Activated naive CD8-positive, alpha-beta T cell treated with anti-CD3 and anti-CD28 coated beads, Interleukin-2, amount 10 ng/mL, durations not matched to agents 7 days and 5 days (primary cell): Measurements from ENCODE around the gene LRRC28. TPM values are rescaled to one million over a fixed set of nuclear protein-coding genes. Genes with fewer than 3 reads are reported as not detected.

Experiments
- ATAC-seq: fragments of 150-1000 bp; cut with Tn5 transposase; one replicate; pipeline ENCODE4 v1.10.0; 2021; ENCODE audit warnings: low read depth, moderate library complexity
- POLR2A ChIA-PET: fragments of 350-600 bp; sonication (Branson Sonifier 250); formaldehyde crosslinking; loops from one replicate; lab custom pipeline; 2021; ENCODE audit warnings: antibody characterized with exemption; lab: Charles Lee
- DNase-seq: peaks from one replicate; pipeline ENCODE4 v3.0.0; 2021
- H3K27ac Mint-ChIP-seq: one replicate; pipeline ENCODE4 v1.8.0; 2022; ENCODE audit warnings: mild to moderate bottlenecking, mixed read lengths
- H3K27me3 Mint-ChIP-seq: one replicate; pipeline ENCODE4 v1.8.0; 2022; ENCODE audit warnings: mild to moderate bottlenecking, moderate library complexity, mixed read lengths
- H3K36me3 Mint-ChIP-seq: one replicate; pipeline ENCODE4 v1.8.0; 2021; ENCODE audit warnings: mild to moderate bottlenecking, mixed read lengths
- H3K4me1 Mint-ChIP-seq: one replicate; pipeline ENCODE4 v1.8.0; 2021; ENCODE audit warnings: mixed read lengths
- H3K4me3 Mint-ChIP-seq: one replicate; pipeline ENCODE4 v1.8.0; 2022; ENCODE audit warnings: mild to moderate bottlenecking, moderate library complexity, mixed read lengths
- H3K9me3 Mint-ChIP-seq: one replicate; pipeline ENCODE4 v1.8.0; 2021; ENCODE audit warnings: mixed read lengths
- total RNA-seq, 2 experiments: library from RNA; stranded (reverse); gene quantifications; one replicate each; pipeline ENCODE4 v1.2.3, GENCODE V29; 2021

LRRC28 gene
- 10 to 100 TPM; 18.0 to 20.3 TPM for total RNA-seq

DNA sequence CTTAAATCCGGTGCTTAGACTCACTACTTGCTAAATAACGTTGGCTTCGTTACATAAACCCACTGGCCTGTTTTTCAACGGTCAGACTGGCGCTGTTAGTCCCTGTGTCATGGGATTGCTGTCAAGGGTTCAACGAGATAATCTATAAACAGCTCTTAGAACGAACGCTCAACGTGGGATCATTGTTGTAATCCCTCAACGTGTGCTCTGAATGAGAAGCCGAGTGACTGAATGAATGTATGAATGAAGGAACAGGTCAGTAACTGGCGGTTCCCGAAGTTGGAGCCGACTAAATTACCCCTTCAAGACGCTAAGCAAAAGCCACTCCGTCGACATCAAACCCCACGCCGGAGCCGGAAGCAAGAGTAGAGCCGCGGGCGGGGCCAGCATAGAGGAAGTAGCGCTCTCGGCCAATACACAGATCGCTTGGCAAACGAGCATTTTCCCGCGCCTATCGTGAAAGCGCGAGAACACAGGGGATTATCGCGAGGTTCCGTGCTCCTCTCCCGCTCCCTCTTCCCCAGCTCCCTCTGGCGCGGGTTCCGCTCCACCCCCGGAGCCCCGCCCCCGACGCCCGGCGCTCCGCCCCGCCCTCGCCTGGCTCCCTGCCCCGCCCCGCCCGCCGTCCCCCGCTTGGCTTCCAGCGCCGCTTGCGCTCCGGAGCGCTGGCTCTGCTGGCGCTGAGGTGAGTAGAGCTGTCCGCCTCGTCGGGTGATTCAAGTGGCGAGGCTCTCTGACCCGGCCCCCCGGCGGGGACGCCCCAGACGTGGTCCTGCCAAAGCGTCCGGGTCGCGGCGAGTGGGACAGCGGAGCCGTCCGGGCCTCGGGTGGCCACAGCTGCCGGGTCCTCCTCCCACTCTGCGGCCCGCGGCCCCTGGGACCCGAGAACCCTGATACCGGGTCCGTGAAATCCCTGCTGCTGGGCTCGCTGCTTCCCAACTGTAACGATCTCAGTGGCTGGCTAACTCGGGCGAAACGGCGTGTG is at the start of gene LRRC28:
Gene LRRC28 (plus strand): TSS at position 625 of the 985 bp plus-strand sequence. CDS start 4,477 bp downstream, outside the sequence.
- peaks cover 23% of the 10 kb centered on the region for H3K4me1 Mint-ChIP-seq
- DNase-seq = peak; percentile 96
- H3K4me3 Mint-ChIP-seq = peak within 1 kb of the TSS; percentile 89
- peaks cover 2% of the 10 kb centered on the region for H3K27me3 Mint-ChIP-seq
- ATAC-seq = peak; percentile 99
- H3K36me3 Mint-ChIP-seq = peaks cover 2% of the 10 kb centered on the region
- no peaks in the 10 kb centered on the region for H3K9me3 Mint-ChIP-seq
- H3K27ac Mint-ChIP-seq = peak within 1 kb of the TSS; percentile 81
- POLR2A ChIA-PET = interaction anchor here (0.6 to 1.9 kb wide), 6 partner anchors 12 to 482 kb away, joined by 3 to 16 read pairs (median 5); partner anchors contain the start of genes LYSMD4 and MEF2A

DNA sequence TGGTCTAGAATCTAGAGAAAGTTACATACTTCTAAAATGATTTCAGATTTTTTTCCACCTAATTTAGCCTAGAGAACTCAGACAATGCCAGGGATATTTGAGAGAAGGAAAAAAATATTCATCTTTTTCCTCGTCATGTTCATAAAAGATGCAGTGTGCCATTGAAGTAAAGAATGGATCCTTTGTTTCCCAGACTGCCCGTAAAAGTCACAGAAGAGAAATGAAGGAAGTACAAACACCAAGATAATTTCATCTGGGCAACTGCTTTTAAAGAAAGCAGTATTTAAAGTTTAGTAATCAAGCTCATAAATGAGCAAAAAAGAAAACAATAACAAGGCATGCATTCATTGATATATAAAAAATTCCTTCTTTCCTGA is 49.1 kb upstream of the LRRC28 start:
- H3K4me3 Mint-ChIP-seq = no peak overlapping the region
- POLR2A ChIA-PET = no interaction called here
- peaks cover 3% of the 10 kb centered on the region for H3K4me1 Mint-ChIP-seq
- no peaks in the 10 kb centered on the region for H3K9me3 Mint-ChIP-seq
- DNase-seq (no peak), ATAC-seq (no peak)
- no peak overlapping the region for H3K27ac Mint-ChIP-seq
- peaks cover 12% of the 10 kb centered on the region for H3K27me3 Mint-ChIP-seq
- no peaks in the 10 kb centered on the region for H3K36me3 Mint-ChIP-seq

DNA sequence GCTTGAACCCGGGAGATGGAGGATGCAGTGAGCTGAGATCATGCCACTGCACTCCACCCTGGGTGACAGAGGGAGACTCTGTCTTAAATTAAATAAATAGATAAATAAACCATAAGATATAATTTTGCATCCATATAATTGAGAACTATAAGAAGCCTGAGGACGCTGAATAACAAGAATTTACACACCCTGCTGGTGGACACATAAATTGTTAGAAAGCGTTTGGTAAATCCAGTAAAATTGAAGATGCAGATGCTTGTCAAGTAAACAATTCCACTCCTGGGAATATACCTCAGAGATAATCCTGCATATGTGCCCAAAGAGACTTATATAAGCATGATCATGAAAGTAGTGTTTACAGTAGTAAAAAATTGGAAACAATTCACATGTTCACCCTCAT is 43.6 kb upstream of the LRRC28 start:
- H3K9me3 Mint-ChIP-seq = no peaks in the 10 kb centered on the region
- H3K27me3 Mint-ChIP-seq = peaks cover 25% of the 10 kb centered on the region
- no peaks in the 10 kb centered on the region for H3K4me1 Mint-ChIP-seq
- ATAC-seq (no peak), DNase-seq (no peak)
- no peak overlapping the region for H3K27ac Mint-ChIP-seq
- H3K4me3 Mint-ChIP-seq = no peak overlapping the region
- POLR2A ChIA-PET = no interaction called here
- no peaks in the 10 kb centered on the region for H3K36me3 Mint-ChIP-seq

DNA sequence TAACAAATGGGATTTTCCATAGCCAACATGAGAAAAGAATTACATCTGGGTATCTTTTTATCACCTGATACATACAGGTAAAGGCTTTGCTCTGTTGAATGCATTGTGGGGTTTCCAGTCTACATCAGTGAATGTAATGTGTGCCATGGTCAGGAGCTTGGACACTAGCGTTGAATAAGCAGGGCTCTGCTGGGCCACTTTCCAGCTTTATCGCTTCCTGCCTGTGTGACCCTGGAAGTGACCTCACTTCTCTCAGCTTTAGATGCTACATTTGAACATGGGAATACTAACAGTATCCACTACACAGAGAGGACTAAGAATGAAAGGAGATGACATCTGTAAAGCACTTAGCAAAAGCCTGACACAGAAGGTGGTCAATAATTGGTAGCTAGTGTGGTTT is 42.0 kb upstream of the LRRC28 start:
- POLR2A ChIA-PET = no interaction called here
- Mint-ChIP-seq H3K27ac (no peak overlapping the region), H3K4me3 (no peak overlapping the region), H3K36me3 (no peaks in the 10 kb centered on the region), H3K4me1 (no peaks in the 10 kb centered on the region), H3K9me3 (no peaks in the 10 kb centered on the region), H3K27me3 (peaks cover 25% of the 10 kb centered on the region)
- no peak for DNase-seq
- ATAC-seq = no peak

DNA sequence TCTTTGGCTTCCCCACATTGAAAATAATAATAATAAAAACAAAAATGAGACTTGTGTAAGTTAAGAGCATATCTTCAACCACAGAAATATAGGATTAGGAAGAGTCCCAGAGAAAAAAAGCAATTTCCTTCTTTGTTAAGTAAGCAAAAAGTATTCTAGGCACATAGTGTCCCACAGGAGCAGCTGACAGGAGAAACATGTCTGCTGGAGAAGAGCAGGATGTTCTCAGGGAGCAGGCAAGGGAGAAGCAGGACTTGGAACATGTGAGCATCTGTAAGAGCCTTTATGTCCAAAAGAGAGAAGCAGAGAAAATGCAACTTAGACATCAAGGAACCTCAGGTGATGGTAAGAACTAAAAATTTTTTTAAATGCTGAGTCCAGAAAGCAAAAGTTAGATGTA is 40.9 kb upstream of the LRRC28 start:
- DNase-seq (no peak), ATAC-seq (no peak)
- Mint-ChIP-seq H3K27ac (no peak overlapping the region), H3K4me1 (no peaks in the 10 kb centered on the region), H3K9me3 (no peaks in the 10 kb centered on the region), H3K36me3 (no peaks in the 10 kb centered on the region), H3K27me3 (peaks cover 25% of the 10 kb centered on the region), H3K4me3 (no peak overlapping the region)
- POLR2A ChIA-PET = no interaction called here

DNA sequence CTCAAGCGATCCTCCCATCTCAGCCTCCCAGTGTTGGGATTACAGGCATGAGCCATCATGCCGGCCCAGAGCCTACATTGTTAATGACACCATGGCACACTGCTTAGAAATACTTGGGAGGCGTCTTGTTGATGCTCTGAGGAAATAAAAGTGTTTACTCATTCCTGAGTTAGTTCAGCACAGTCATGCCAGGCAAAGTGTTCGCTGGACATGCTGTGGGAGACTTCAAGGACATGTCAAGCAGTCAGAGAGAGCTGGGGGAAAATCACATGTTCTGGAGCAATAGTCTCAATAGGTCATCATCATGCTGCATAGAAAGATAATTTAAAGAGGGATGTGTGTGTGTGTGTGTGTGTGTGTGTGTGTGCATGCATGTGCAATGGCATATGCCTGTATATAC is 39.4 kb upstream of the LRRC28 start:
- DNase-seq = no peak
- POLR2A ChIA-PET = no interaction called here

DNA sequence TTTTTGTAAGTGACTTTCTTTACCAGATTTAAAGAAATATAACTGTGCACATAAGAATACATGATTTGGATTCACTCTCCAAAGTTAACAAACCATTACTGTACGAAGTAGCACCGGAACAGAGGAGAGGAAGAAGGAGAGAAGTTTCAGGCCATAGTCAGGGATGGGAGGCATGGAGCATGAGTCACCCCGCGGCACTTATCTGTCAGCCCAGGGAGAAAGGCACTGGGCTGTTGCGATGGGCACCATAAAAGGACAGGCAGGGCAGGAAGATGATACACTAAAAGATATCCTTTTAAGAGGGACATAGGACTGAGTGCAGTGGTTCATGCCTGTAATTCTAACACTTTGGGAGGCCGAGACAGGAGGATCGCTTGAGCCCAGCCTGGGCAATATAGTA is 38.9 kb upstream of the LRRC28 start:
- Mint-ChIP-seq H3K4me1 (no peaks in the 10 kb centered on the region), H3K27ac (no peak overlapping the region), H3K9me3 (no peaks in the 10 kb centered on the region), H3K4me3 (no peak overlapping the region), H3K36me3 (no peaks in the 10 kb centered on the region), H3K27me3 (peaks cover 19% of the 10 kb centered on the region)
- ATAC-seq (no peak), DNase-seq (no peak)
- POLR2A ChIA-PET = no interaction called here

More for the DNA sequence above, 39.4 kb upstream of the LRRC28 start:
- Mint-ChIP-seq H3K27ac (no peak overlapping the region), H3K9me3 (no peaks in the 10 kb centered on the region), H3K4me1 (no peaks in the 10 kb centered on the region), H3K36me3 (no peaks in the 10 kb centered on the region), H3K27me3 (peaks cover 21% of the 10 kb centered on the region), H3K4me3 (no peak overlapping the region)
- ATAC-seq = no peak

DNA sequence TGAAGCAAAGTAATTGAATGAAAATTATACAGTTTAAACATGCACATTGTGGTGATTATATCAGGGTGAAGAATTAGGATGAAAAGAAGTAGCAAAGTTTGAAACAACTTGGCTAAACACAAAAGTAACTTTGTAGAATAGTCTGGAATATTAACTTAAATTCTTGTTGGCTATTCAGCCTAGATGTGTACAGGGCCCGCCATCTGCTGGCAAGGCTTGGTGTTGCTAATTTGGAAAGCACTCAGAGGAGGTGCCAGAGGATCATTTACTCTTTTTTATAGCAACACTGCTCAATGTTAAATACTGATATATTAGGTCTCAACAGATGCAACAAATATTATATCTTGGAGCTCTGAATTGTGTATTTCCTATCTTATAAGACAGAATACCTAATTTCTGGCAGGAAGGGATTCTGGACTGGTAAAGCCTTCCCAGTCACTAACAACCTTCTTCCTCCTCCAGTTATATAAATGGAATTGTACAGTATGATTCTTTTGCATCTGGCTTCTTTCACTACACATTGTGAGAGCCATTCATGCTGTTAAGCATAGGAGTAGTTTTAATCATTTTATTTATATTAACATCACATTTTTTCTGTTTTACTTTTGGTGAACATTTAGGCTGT is 38.0 kb upstream of the LRRC28 start:
- Mint-ChIP-seq H3K27me3 (peaks cover 19% of the 10 kb centered on the region), H3K27ac (no peak overlapping the region), H3K4me1 (no peaks in the 10 kb centered on the region), H3K9me3 (no peaks in the 10 kb centered on the region), H3K4me3 (no peak overlapping the region), H3K36me3 (no peaks in the 10 kb centered on the region)
- DNase-seq (peak; percentile 64), ATAC-seq (peak; percentile 73)
- POLR2A ChIA-PET = no interaction called here

DNA sequence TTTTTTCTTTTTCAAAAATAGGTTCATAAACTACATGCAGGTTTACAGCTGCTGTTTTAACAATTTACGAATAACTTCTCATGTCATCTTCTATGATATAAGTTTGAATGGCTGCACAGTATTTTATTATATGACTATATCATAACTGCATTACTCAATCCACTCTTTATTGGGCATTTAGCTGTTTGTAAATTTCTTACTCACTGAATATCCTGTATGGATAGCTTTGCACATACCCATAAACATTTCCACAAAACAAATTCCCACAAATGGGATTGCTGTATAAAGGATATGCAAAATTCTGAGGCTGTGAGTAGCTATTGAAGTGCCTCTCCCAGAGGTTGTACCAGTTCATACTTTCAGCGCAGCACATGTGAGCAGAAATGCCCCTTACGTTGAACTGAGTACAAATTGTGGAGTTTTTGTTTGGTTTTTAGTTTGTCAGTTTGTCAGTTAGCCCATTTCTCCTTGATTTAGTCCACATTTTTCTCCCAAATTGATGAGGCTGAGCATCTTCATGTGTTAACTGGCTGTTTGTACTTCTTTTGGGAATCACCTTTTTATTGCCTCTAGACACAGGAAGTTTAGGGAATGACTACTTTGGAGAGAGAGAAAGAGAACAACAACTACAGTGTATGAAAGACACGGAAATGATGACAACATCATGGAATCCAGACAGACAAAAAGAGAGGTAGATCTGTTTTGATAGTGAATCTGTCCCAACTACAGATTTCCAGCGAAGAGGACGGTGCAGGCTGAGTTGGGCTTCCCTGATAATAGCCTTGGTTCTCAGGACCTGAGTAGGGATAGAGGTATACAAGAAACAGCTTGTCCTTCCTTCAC is 26.7 kb upstream of the LRRC28 start:
- no peak overlapping the region for H3K27ac Mint-ChIP-seq
- ATAC-seq (no peak), DNase-seq (no peak)
- no peak overlapping the region for H3K4me3 Mint-ChIP-seq
- H3K36me3 Mint-ChIP-seq = no peaks in the 10 kb centered on the region
- POLR2A ChIA-PET = no interaction called here
- H3K4me1 Mint-ChIP-seq = no peaks in the 10 kb centered on the region
- H3K27me3 Mint-ChIP-seq = peaks cover 4% of the 10 kb centered on the region
- H3K9me3 Mint-ChIP-seq = no peaks in the 10 kb centered on the region

DNA sequence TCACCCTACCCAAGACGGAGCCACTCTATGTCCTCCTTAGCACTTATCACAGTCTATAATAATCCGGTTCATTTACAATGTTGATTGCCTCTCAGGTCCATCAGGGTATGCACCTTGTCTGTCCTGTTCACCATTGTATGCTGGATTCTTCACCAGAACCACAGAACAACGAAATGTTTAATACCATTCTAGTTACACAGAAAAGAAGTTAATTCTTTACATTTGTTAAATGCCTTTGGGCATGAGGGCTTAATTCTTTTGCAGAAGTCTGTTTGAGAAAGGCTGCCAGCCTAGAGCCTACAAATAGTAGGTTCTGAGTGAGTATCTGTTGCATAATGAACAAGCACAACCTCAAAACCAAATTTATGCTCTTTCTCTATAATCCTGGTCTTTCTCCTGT is 24.5 kb upstream of the LRRC28 start:
- no peak overlapping the region for H3K4me3 Mint-ChIP-seq
- peaks cover 4% of the 10 kb centered on the region for H3K27me3 Mint-ChIP-seq
- POLR2A ChIA-PET = no interaction called here
- no peak overlapping the region for H3K27ac Mint-ChIP-seq
- no peak for DNase-seq
- ATAC-seq = no peak
- H3K36me3 Mint-ChIP-seq = no peaks in the 10 kb centered on the region
- H3K9me3 Mint-ChIP-seq = no peaks in the 10 kb centered on the region
- H3K4me1 Mint-ChIP-seq = no peaks in the 10 kb centered on the region

DNA sequence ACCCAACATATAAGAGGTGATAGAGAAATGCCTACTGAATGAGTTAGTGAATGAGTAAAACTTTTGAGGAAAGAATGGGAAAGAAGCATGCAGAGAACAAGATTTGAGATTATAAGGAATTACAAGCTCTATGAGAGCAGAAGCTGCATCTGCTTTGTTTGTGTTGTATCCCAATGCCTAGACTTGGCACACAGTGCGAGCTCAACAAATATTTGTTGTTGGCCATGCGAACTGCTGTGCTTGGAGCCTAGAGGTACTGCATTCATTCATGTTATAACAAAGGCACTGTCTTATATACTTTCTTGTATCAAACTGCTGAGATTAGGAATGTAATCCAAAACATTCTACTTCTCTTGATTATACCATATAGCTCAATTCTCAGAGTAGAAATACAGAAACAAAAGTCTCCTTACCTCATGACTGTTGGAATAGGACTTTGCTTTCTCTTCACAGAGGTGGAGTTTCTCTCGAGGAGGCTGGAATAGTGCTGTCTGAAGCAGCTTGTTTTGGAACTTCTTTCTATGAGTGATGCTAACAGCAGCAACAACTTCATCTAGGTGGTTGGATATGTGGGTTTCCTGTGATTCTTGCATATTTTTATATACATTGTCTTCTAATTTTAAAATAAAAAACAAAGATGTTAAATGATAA is 23.0 kb upstream of the LRRC28 start:
- DNase-seq (no peak), ATAC-seq (no peak)
- Mint-ChIP-seq H3K4me3 (no peak overlapping the region), H3K9me3 (peaks cover 3% of the 10 kb centered on the region), H3K27ac (no peak overlapping the region), H3K36me3 (no peaks in the 10 kb centered on the region), H3K27me3 (peaks cover 7% of the 10 kb centered on the region), H3K4me1 (no peaks in the 10 kb centered on the region)
- POLR2A ChIA-PET = no interaction called here

DNA sequence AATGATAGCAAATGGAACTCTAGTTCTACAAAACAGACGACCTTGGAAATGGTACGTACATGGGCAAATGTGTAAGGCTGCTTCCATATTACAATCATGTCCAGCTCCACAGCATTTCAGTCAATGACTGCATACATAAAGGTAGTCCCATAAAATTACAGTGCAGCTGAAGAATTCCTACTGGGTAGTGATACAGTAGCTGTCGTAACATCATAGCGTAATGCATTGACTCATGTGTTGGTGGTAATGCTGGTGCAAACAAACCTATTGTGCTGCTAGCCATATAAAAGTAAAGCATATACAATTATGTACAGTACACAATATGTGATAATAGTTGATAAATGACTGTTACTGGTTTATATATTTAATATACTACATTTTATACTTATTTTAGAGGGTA is 20.4 kb upstream of the LRRC28 start:
- no peak for DNase-seq
- peaks cover 2% of the 10 kb centered on the region for H3K4me1 Mint-ChIP-seq
- ATAC-seq = no peak
- H3K27ac Mint-ChIP-seq = no peak overlapping the region
- POLR2A ChIA-PET = interaction anchor here (0.5 kb wide), 1 partner anchor 127 kb away, joined by 7 read pairs; no protein-coding TSS in a partner anchor
- H3K4me3 Mint-ChIP-seq = no peak overlapping the region
- H3K9me3 Mint-ChIP-seq = peaks cover 3% of the 10 kb centered on the region
- H3K36me3 Mint-ChIP-seq = no peaks in the 10 kb centered on the region
- peaks cover 8% of the 10 kb centered on the region for H3K27me3 Mint-ChIP-seq

DNA sequence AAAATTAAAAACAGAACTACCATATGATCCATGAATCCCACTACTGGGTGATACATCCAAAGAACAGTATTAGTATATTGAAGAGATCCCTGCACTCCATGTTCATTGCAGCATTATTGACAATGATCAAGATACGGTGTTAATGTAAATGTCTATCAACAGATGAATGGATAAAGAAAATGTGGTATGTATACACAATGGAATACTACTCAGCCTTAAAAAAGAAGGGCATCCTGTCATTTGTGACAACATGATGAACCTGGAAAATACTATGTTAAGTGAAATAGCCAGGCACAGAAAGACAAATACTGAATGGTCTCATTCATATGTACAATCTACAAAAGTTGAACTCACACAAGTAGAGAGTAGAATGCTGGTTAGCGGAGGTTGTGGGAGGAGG is 18.5 kb upstream of the LRRC28 start:
- DNase-seq = no peak
- peaks cover 3% of the 10 kb centered on the region for H3K4me1 Mint-ChIP-seq
- no peaks in the 10 kb centered on the region for H3K36me3 Mint-ChIP-seq
- no peak for ATAC-seq
- POLR2A ChIA-PET = no interaction called here
- H3K27ac Mint-ChIP-seq = no peak overlapping the region
- peaks cover 3% of the 10 kb centered on the region for H3K9me3 Mint-ChIP-seq
- H3K4me3 Mint-ChIP-seq = no peak overlapping the region
- H3K27me3 Mint-ChIP-seq = peaks cover 8% of the 10 kb centered on the region
